GM12891 (cell line): ENCODE data around the gene MUC13.

Source experiments
- POLR2A ChIP-seq: IDR thresholded peaks from 2 replicates; pipeline ENCODE4 v1.6.1; 2011; ENCODE audit warnings: low read depth, low read length, control low read depth
- POLR2AphosphoS5 ChIP-seq: IDR thresholded peaks from 2 replicates; pipeline ENCODE4 v1.6.1; 2011; ENCODE audit warnings: low read depth, low read length, control low read depth
- POU2F2 ChIP-seq: IDR thresholded peaks from 2 replicates; pipeline ENCODE4 v1.6.1; 2011; ENCODE audit warnings: low read depth, mild to moderate bottlenecking, control low read depth, low read length, moderate library complexity
- SPI1 ChIP-seq: IDR thresholded peaks from 2 replicates; pipeline ENCODE4 v1.6.1; 2011; ENCODE audit warnings: low read depth, low read length, control low read depth
- TAF1 ChIP-seq: IDR thresholded peaks from 2 replicates; pipeline ENCODE4 v1.6.1; 2011; ENCODE audit warnings: low read depth, low read length, control low read depth

DNA sequence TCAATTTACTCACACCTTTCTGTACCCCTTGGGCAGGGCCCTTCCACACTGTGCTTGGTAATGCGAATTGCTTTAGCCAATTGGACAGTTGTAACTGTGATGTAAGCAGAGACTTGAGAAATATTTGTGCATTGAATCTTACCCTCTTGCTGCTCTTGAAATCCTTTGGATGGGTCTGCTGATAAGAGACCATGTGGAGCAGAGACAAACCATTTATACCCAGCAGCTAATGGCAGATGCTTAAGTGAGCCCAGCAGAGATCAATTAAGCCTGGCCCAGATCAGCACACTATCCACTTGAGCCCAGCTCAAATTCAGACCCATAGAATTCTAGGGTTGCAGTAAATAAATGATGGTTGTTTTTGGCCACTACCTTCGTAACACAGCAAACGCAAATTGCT lies 19.3 kb downstream of the MUC13 start:
- TF ChIP-seq POLR2A: no peak
- TF ChIP-seq TAF1: no peak
- TF ChIP-seq POLR2AphosphoS5: no peak
- no peak for TF ChIP-seq SPI1
- TF ChIP-seq POU2F2: no peak
